HEK293 (cell line): ENCODE measurements around the gene ZNF140.

ENCODE experiments used
- KLF10 ChIP-seq: fragments of 450-650 bp; IDR thresholded peaks from 2 replicates; pipeline ENCODE4 v1.5.1; 2018; ENCODE audit warnings: missing biosample characterization, mild to moderate bottlenecking, missing genetic modification characterization
- REST ChIP-seq: fragments of 450-650 bp; formaldehyde crosslinking; IDR thresholded peaks from 2 replicates; pipeline ENCODE4 v1.5.1; 2016; ENCODE audit warnings: missing biosample characterization, missing genetic modification characterization
- TCF7L2 ChIP-seq: IDR thresholded peaks from 2 replicates; pipeline ENCODE4 v1.6.1; 2011; ENCODE audit warnings: low read depth, mild to moderate bottlenecking, inconsistent platforms, low read length, moderate library complexity, borderline replicate concordance

- TF ChIP-seq TCF7L2 (no peak), REST (no peak), KLF10 (no peak)
These were observed 26.4 kb downstream of the ZNF140 start for GRCh38 chr12:133107121-133107520.
